HG03565 (cell line): Measurements from ENCODE around the gene SF3B1.
"Not testable (repeated sequence)": the region's sequence is repeated elsewhere in the genome, so short reads cannot be mapped to it uniquely, and the experiment has no call there.

Source experiments
- ATAC-seq: cut with Tn5 transposase; IDR thresholded peaks from one replicate; pipeline ENCODE4 v1.9.1; 2021; ENCODE audit warnings: mild to moderate bottlenecking, moderate library complexity; ENCODE audit not compliant: unreplicated experiment

The SF3B1 gene

GRCh38 chr2:197437380-197437779, 2.6 kb upstream of the SF3B1 start:
- no peak for ATAC-seq

- ATAC-seq = no peak
These were observed 981 bp upstream of the SF3B1 start for GRCh38 chr2:197435598-197436420.

- no peak for ATAC-seq
These were observed 919 bp downstream of the SF3B1 start for GRCh38 chr2:197433780-197434438.

- ATAC-seq = not testable (repeated sequence)
These were observed 2.3 kb downstream of the SF3B1 start for GRCh38 chr2:197432527-197432926.

GRCh38 chr2:197431858-197432257, 3.0 kb downstream of the SF3B1 start:
- ATAC-seq = no peak

- ATAC-seq = no peak
These were observed 6.8 kb downstream of the SF3B1 start for GRCh38 chr2:197427986-197428385.

- ATAC-seq = no peak
These were observed 7.9 kb downstream of the SF3B1 start for GRCh38 chr2:197426723-197427603.

GRCh38 chr2:197425550-197425949, 9.3 kb downstream of the SF3B1 start:
- no peak for ATAC-seq

- no peak for ATAC-seq
These were observed 11.5 kb downstream of the SF3B1 start for GRCh38 chr2:197423307-197423706.

- ATAC-seq = no peak
These were observed 15.4 kb downstream of the SF3B1 start for GRCh38 chr2:197419438-197419837.

GRCh38 chr2:197416268-197416667, 18.6 kb downstream of the SF3B1 start:
- ATAC-seq = no peak

- ATAC-seq = no peak
These were observed 20.3 kb downstream of the SF3B1 start for GRCh38 chr2:197414515-197414914.

- ATAC-seq = no peak
These were observed 20.8 kb downstream of the SF3B1 start for GRCh38 chr2:197414039-197414438.

GRCh38 chr2:197405582-197405981, 29.2 kb downstream of the SF3B1 start:
- no peak for ATAC-seq

GRCh38 chr2:197399887-197400540, 34.8 kb downstream of the SF3B1 start:
- no peak for ATAC-seq

GRCh38 chr2:197398913-197399312, 35.9 kb downstream of the SF3B1 start:
- no peak for ATAC-seq

- ATAC-seq = no peak
These were observed 43.6 kb downstream of the SF3B1 start for GRCh38 chr2:197391220-197391717.

- ATAC-seq = no peak
These were observed 45.8 kb downstream of the SF3B1 start for GRCh38 chr2:197388866-197389587.

GRCh38 chr2:197387179-197387578, 47.6 kb downstream of the SF3B1 start:
- ATAC-seq = no peak

GRCh38 chr2:197386242-197386641, 48.6 kb downstream of the SF3B1 start:
- ATAC-seq = no peak
